ENCODE measurements around the gene TMEM135. TPM values are rescaled to one million over a fixed set of nuclear protein-coding genes. Genes with fewer than 3 reads are reported as not detected.

TMEM135 gene
- total RNA-seq, 2 experiments from 2014 or later, result 21.8 to 24.8 TPM

- peaks cover 6% of the 10 kb centered on the region for H3K4me1 Mint-ChIP-seq (ENCODE audit: low read depth)
- no peak for DNase-seq
- no peaks in the 10 kb centered on the region for H3K27me3 Mint-ChIP-seq (ENCODE audit: low read depth)
- intact Hi-C loops (cut with micrococcal nuclease), result no loop called here
- no peak overlapping the region for H3K27ac Mint-ChIP-seq
- H3K4me3 Mint-ChIP-seq, result no peak overlapping the region
- peaks cover 3% of the 10 kb centered on the region for H3K36me3 Mint-ChIP-seq (ENCODE audit: low read depth)
- no peaks in the 10 kb centered on the region for H3K9me3 Mint-ChIP-seq
- CTCF ChIA-PET, result interaction anchor here (0.6 kb wide), 1 partner anchor 62 kb away, joined by 3 read pairs; no protein-coding TSS in a partner anchor
Observed at GRCh38 chr11:87057749-87058148, 20.0 kb downstream of the TMEM135 start.

DNA sequence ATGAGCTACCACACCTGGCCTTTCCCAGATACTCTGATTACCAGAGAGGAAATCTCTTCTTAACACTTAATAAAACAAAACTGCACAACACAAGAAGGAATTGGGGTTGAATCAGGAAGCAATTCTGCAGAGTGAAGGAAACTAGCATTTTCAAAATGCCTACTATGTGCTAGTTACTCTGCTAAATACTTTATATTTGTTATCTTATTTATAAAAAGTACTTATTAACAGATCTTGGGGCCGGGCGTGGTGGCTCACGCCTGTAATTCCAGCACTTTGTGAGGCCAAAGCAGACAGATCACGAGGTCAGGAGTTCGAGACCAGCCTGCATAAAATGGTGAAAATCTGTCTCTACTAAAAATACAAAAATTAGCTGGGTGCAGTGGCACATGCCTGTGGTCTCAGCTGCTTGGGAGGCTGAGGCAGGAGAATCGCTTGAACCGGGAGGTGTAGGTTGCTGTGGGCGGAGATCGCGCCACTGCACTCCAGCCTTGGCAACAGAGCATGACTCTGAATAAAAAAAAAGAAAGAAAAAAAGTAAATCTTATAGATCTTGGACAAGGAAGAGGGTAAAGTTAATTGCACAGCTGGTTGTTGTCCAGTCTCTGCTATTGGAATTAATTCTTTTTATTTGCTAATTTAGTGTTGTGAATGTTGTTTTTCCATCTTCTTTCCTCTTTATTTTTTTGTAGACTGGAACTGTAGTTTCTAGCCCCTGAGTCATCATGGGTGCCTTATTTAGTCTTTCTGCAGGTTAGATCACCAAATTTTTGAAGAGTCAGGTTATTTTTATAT, 22.1 kb downstream of the TMEM135 start:
- Mint-ChIP-seq H3K9me3 (no peaks in the 10 kb centered on the region), H3K4me3 (no peak overlapping the region), H3K27me3 (ENCODE audit: low read depth) (no peaks in the 10 kb centered on the region), H3K27ac (no peak overlapping the region), H3K36me3 (ENCODE audit: low read depth) (peaks cover 3% of the 10 kb centered on the region), H3K4me1 (ENCODE audit: low read depth) (peaks cover 6% of the 10 kb centered on the region)
- no peak for DNase-seq
- intact Hi-C loops (cut with micrococcal nuclease), result no loop called here
- CTCF ChIA-PET, result interaction anchor here (0.6 kb wide), 2 partner anchors 33 to 38 kb away, joined by 3 read pairs; no protein-coding TSS in a partner anchor

- Mint-ChIP-seq H3K27ac (no peak overlapping the region), H3K4me3 (no peak overlapping the region), H3K36me3 (ENCODE audit: low read depth) (peaks cover 3% of the 10 kb centered on the region), H3K9me3 (no peaks in the 10 kb centered on the region), H3K27me3 (ENCODE audit: low read depth) (no peaks in the 10 kb centered on the region), H3K4me1 (ENCODE audit: low read depth) (peaks cover 13% of the 10 kb centered on the region)
- intact Hi-C loops (cut with micrococcal nuclease), result no loop called here
- DNase-seq, result no peak
- CTCF ChIA-PET, result no interaction called here
Observed at GRCh38 chr11:87061766-87062165, 24.0 kb downstream of the TMEM135 start.

DNA sequence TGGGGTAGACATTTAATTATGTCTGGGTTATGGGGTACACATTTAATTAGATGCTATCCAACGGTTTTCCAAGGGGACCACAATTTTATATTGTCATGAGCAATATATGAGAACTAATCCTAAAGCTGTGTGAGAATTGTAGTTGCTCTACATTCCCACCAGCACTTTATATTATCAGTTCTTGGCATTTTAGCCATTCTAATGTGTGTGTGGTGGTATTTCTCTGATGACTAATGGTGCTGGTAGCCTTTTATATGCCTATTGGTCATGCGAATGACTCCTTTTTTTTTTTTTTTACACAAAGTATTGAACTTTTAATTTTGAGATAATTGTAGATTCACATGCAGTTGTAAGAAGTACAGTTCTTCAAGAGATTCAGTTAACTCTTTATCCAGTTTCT, 26.2 kb downstream of the TMEM135 start:
- Mint-ChIP-seq H3K4me3 (no peak overlapping the region), H3K36me3 (ENCODE audit: low read depth) (peaks cover 3% of the 10 kb centered on the region), H3K27me3 (ENCODE audit: low read depth) (no peaks in the 10 kb centered on the region), H3K9me3 (no peaks in the 10 kb centered on the region), H3K4me1 (ENCODE audit: low read depth) (peaks cover 11% of the 10 kb centered on the region), H3K27ac (no peak overlapping the region)
- no peak for DNase-seq
- CTCF ChIA-PET, result interaction anchor here (0.6 kb wide), 1 partner anchor 309 kb away, joined by 3 read pairs; no protein-coding TSS in a partner anchor
- intact Hi-C loops (cut with micrococcal nuclease), result no loop called here

GRCh38 chr11:87072787-87073186, 35.1 kb downstream of the TMEM135 start:
- peaks cover 27% of the 10 kb centered on the region for H3K36me3 Mint-ChIP-seq (ENCODE audit: low read depth)
- no peak for DNase-seq
- no peaks in the 10 kb centered on the region for H3K9me3 Mint-ChIP-seq
- intact Hi-C loops (cut with micrococcal nuclease), result no loop called here
- H3K27me3 Mint-ChIP-seq (ENCODE audit: low read depth), result no peaks in the 10 kb centered on the region
- no peak overlapping the region for H3K27ac Mint-ChIP-seq
- H3K4me3 Mint-ChIP-seq, result no peak overlapping the region
- no peaks in the 10 kb centered on the region for H3K4me1 Mint-ChIP-seq (ENCODE audit: low read depth)
- CTCF ChIA-PET, result no interaction called here

DNA sequence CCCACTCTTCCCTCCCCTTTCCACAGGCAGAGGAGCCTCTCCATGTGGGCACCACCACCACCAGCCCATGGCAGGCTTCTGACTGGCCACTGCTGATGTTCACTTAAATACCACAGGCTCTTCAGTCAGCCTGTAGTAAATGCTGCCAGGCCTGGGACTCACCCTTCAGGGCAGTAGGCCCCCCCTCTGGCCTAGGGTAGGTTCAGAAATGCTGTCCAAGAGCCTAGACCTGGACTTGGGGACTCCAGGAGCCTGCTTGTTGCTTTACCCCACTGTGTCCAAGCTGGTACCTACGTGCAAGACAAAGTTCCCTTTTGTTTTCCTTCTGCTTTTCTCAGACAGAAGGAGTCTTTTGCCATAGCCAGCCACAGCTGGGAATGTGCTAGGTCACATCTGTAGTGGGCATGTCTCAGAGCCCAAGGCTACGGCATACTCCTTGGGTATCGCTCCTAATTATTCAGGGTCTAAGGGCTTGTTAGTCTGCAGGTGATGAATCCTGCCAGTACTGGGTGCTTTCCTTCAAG, 38.6 kb downstream of the TMEM135 start:
- intact Hi-C loops (cut with micrococcal nuclease), result no loop called here
- CTCF ChIA-PET, result no interaction called here
- Mint-ChIP-seq H3K4me1 (ENCODE audit: low read depth) (peaks cover 3% of the 10 kb centered on the region), H3K4me3 (no peak overlapping the region), H3K36me3 (ENCODE audit: low read depth) (peaks cover 26% of the 10 kb centered on the region), H3K9me3 (no peaks in the 10 kb centered on the region), H3K27me3 (ENCODE audit: low read depth) (no peaks in the 10 kb centered on the region), H3K27ac (no peak overlapping the region)
- DNase-seq, result no peak

DNA sequence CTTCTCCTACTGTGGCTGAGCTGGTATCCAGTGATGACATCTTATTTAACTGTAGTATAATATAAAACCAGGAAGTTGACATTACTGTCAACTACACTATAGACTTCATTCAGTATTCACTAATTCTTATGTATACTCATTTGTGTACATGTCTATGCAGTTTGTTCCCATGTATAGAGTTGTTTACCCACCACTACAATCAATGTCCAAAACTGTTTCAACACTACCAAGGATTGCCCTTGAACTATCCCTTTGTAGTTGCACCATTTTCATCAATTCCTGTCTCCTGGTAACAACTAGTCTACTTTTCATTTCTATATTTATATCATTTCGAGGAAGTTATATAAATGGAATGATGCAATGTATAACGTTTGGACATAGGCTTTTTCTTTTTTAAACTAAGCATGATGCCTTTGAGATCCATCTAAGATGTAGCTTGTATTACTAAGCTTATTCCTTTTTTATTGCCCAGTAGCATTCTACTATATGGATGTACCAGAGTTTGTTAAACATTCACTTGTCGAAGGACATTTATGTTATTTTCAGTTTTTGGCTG, 39.2 kb downstream of the TMEM135 start:
- Mint-ChIP-seq H3K4me1 (ENCODE audit: low read depth) (peaks cover 8% of the 10 kb centered on the region), H3K4me3 (no peak overlapping the region), H3K27me3 (ENCODE audit: low read depth) (no peaks in the 10 kb centered on the region), H3K9me3 (no peaks in the 10 kb centered on the region), H3K36me3 (ENCODE audit: low read depth) (peaks cover 24% of the 10 kb centered on the region), H3K27ac (no peak overlapping the region)
- DNase-seq, result no peak
- intact Hi-C loops (cut with micrococcal nuclease), result no loop called here
- CTCF ChIA-PET, result no interaction called here

- Mint-ChIP-seq H3K27me3 (ENCODE audit: low read depth) (no peaks in the 10 kb centered on the region), H3K27ac (peak overlapping the region; percentile 65), H3K36me3 (ENCODE audit: low read depth) (peaks cover 19% of the 10 kb centered on the region), H3K4me3 (peak overlapping the region; percentile 68), H3K9me3 (no peaks in the 10 kb centered on the region), H3K4me1 (ENCODE audit: low read depth) (peaks cover 19% of the 10 kb centered on the region)
- DNase-seq, result no peak
- CTCF ChIA-PET, result interaction anchor here (0.7 to 1.8 kb wide), 2 partner anchors 16 to 178 kb away, joined by 3 to 5 read pairs; no protein-coding TSS in a partner anchor
- intact Hi-C loops (cut with micrococcal nuclease), result loop anchor here (1.0 kb wide), 3 partner anchors 44 to 172 kb away; partner anchors contain the start of gene TMEM135
Observed at GRCh38 chr11:87081358-87081757, 43.6 kb downstream of the TMEM135 start.

- H3K9me3 Mint-ChIP-seq, result no peaks in the 10 kb centered on the region
- CTCF ChIA-PET, result interaction anchor here (1.8 kb wide), 1 partner anchor 15 kb away, joined by 5 read pairs; no protein-coding TSS in a partner anchor
- no peaks in the 10 kb centered on the region for H3K27me3 Mint-ChIP-seq (ENCODE audit: low read depth)
- DNase-seq, result no peak
- intact Hi-C loops (cut with micrococcal nuclease), result no loop called here
- peaks cover 21% of the 10 kb centered on the region for H3K36me3 Mint-ChIP-seq (ENCODE audit: low read depth)
- no peak overlapping the region for H3K27ac Mint-ChIP-seq
- H3K4me1 Mint-ChIP-seq (ENCODE audit: low read depth), result peaks cover 19% of the 10 kb centered on the region
- no peak overlapping the region for H3K4me3 Mint-ChIP-seq
Observed at GRCh38 chr11:87082590-87082989, 44.9 kb downstream of the TMEM135 start.

GRCh38 chr11:87083029-87083428, 45.3 kb downstream of the TMEM135 start:
- H3K27ac Mint-ChIP-seq, result no peak overlapping the region
- CTCF ChIA-PET, result interaction anchor here (1.8 kb wide), 1 partner anchor 14 kb away, joined by 5 read pairs; no protein-coding TSS in a partner anchor
- peaks cover 19% of the 10 kb centered on the region for H3K4me1 Mint-ChIP-seq (ENCODE audit: low read depth)
- no peaks in the 10 kb centered on the region for H3K27me3 Mint-ChIP-seq (ENCODE audit: low read depth)
- no peak for DNase-seq
- intact Hi-C loops (cut with micrococcal nuclease), result no loop called here
- no peaks in the 10 kb centered on the region for H3K9me3 Mint-ChIP-seq
- no peak overlapping the region for H3K4me3 Mint-ChIP-seq
- peaks cover 21% of the 10 kb centered on the region for H3K36me3 Mint-ChIP-seq (ENCODE audit: low read depth)

DNA sequence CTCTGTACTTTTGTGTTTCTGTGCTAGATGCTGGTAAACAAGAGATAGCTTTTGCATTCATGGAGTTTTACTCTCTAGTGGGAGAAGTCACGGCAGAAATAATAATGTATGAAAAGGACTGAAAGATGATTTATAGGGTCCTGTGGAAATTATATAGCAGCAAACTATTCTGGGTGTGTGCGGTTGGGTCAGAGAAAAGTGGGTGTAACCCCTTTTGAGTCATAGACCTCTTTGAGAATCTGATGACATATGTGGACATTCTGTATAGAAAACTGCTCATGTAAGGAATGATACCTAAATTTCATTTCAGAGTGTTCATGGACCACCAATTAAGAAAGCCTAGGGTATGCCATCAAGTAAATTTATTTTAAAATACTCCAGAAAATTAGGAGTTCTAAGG, 54.4 kb downstream of the TMEM135 start:
- Mint-ChIP-seq H3K4me3 (no peak overlapping the region), H3K27me3 (ENCODE audit: low read depth) (no peaks in the 10 kb centered on the region), H3K36me3 (ENCODE audit: low read depth) (peaks cover 38% of the 10 kb centered on the region), H3K9me3 (peaks cover 8% of the 10 kb centered on the region), H3K27ac (no peak overlapping the region), H3K4me1 (ENCODE audit: low read depth) (no peaks in the 10 kb centered on the region)
- CTCF ChIA-PET, result interaction anchor here (0.6 kb wide), 1 partner anchor 33 kb away, joined by 3 read pairs; no protein-coding TSS in a partner anchor
- intact Hi-C loops (cut with micrococcal nuclease), result no loop called here
- no peak for DNase-seq

DNA sequence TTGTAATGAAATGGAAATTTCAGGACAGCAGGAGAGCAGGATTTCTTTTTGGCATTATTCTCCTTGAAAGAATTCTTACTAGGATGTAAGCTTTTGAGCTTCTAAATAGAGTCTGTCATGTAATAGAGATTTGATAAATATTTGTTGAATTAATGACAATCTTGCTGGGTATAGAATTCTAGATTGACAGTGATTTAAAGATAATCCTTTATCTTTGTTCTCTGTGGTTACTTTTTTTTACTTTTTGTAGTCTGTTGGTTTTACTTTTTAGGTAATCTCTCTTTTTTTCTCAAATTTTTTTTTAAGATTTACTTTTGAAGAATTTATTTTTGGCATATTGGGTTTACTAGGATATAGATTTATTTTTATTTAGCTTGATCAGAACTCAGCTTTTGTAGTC, 54.8 kb downstream of the TMEM135 start:
- intact Hi-C loops (cut with micrococcal nuclease), result no loop called here
- H3K27me3 Mint-ChIP-seq (ENCODE audit: low read depth), result no peaks in the 10 kb centered on the region
- H3K36me3 Mint-ChIP-seq (ENCODE audit: low read depth), result peaks cover 35% of the 10 kb centered on the region
- no peak overlapping the region for H3K4me3 Mint-ChIP-seq
- CTCF ChIA-PET, result interaction anchor here (0.6 kb wide), 1 partner anchor 33 kb away, joined by 3 read pairs; no protein-coding TSS in a partner anchor
- DNase-seq, result no peak
- H3K4me1 Mint-ChIP-seq (ENCODE audit: low read depth), result peaks cover 2% of the 10 kb centered on the region
- H3K9me3 Mint-ChIP-seq, result peaks cover 8% of the 10 kb centered on the region
- no peak overlapping the region for H3K27ac Mint-ChIP-seq

Measured in activated naive CD4-positive, alpha-beta T cell treated with anti-CD3 and anti-CD28 coated beads for 36 hours (primary cell).